22Rv1 (cell line): ENCODE results near the gene TAS2R41.

ENCODE experiments used
- ZFX ChIP-seq: fragments of 450-650 bp; IDR thresholded peaks from 2 replicates; pipeline ENCODE4 v1.6.1; 2017; ENCODE audit warnings: antibody characterized with exemption, borderline replicate concordance
- TF ChIP-seq, protein P1 (sequence below): fragments of 450-650 bp; IDR thresholded peaks from 2 replicates; pipeline ENCODE4 v1.5.1; 2017; ENCODE audit warnings: mild to moderate bottlenecking

DNA sequence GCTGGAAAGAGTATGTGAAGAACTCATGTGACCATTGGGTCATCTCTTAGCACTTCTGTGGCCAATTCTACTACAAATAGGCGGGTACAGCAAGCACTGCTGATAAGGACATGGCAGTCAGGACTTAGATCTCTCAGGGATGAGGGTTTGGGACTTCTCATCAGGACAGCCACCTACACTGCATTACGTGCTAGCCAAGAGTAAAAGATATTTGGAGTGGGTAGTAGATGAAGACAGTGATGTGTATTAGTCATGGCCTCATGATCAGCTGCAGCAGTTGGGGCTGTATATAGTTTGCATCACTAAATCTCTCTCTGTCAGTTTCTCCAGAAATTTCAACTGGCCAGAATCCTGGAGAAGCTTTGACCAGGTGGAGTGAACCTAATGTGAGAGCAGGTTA is 25.2 kb upstream of the TAS2R41 start:
- TF ChIP-seq, protein P1, sequence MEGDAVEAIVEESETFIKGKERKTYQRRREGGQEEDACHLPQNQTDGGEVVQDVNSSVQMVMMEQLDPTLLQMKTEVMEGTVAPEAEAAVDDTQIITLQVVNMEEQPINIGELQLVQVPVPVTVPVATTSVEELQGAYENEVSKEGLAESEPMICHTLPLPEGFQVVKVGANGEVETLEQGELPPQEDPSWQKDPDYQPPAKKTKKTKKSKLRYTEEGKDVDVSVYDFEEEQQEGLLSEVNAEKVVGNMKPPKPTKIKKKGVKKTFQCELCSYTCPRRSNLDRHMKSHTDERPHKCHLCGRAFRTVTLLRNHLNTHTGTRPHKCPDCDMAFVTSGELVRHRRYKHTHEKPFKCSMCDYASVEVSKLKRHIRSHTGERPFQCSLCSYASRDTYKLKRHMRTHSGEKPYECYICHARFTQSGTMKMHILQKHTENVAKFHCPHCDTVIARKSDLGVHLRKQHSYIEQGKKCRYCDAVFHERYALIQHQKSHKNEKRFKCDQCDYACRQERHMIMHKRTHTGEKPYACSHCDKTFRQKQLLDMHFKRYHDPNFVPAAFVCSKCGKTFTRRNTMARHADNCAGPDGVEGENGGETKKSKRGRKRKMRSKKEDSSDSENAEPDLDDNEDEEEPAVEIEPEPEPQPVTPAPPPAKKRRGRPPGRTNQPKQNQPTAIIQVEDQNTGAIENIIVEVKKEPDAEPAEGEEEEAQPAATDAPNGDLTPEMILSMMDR, result no peak
- TF ChIP-seq ZFX, result no peak
